OCI-LY3 (cell line): Measurements from ENCODE around the gene C1QTNF3.

Experiments used
- CTCF ChIP-seq: fragments of 200-600, 300-600 bp; sonication (generic); IDR thresholded peaks from 2 replicates; pipeline ENCODE4 v1.5.1; 2014; ENCODE audit warnings: antibody characterized with exemption, low read length, low read depth
- EZH2phosphoT487 ChIP-seq: fragments of 200-600 bp; shearing (Covaris generic); IDR thresholded peaks from 2 replicates; pipeline ENCODE4 v1.6.1; 2018; ENCODE audit warnings: antibody characterized with exemption, mixed run types, low read depth

GRCh38 chr5:33984178-33984577 is 58.8 kb downstream of the C1QTNF3 start:
- TF ChIP-seq CTCF (no peak), EZH2phosphoT487 (no peak)
